ENCODE data around the gene MPL.

Gene MPL

GRCh38 chr1:43312212-43312623, 25.4 kb upstream of the MPL start:
- TF ChIP-seq SIN3A (IDR thresholded peaks at IDR 0.05; ENCODE audit: borderline replicate concordance, insufficient read depth, low read length) (no peak), FOXP2 (optimal IDR thresholded peaks at IDR 0.05; ENCODE audit: borderline replicate concordance, extremely low read depth, extremely low read length, insufficient read depth) (no peak), REST (IDR thresholded peaks at IDR 0.05; ENCODE audit: insufficient read depth in 1 of 2, low read depth in 2 of 2, low read length in 2 of 2) (no peak), TAF1 (IDR thresholded peaks at IDR 0.05; ENCODE audit: borderline replicate concordance, insufficient read depth, low read length) (no peak), POLR2AphosphoS5 (IDR thresholded peaks at IDR 0.05; ENCODE audit: low read depth, low read length) (no peak)

- no peak for TF ChIP-seq REST (IDR thresholded peaks at IDR 0.05; ENCODE audit: insufficient read depth in 1 of 2, low read depth in 2 of 2, low read length in 2 of 2)
- no peak for TF ChIP-seq POLR2AphosphoS5 (IDR thresholded peaks at IDR 0.05; ENCODE audit: low read depth, low read length)
- TF ChIP-seq TAF1 (IDR thresholded peaks at IDR 0.05; ENCODE audit: borderline replicate concordance, insufficient read depth, low read length), result no peak
- TF ChIP-seq FOXP2 (optimal IDR thresholded peaks at IDR 0.05; ENCODE audit: borderline replicate concordance, extremely low read depth, extremely low read length, insufficient read depth), result no peak
- no peak for TF ChIP-seq SIN3A (IDR thresholded peaks at IDR 0.05; ENCODE audit: borderline replicate concordance, insufficient read depth, low read length)
Measured at GRCh38 chr1:43312663-43313515, 24.7 kb upstream of the MPL start.

GRCh38 chr1:43313771-43314170, 23.8 kb upstream of the MPL start:
- TF ChIP-seq TAF1 (IDR thresholded peaks at IDR 0.05; ENCODE audit: borderline replicate concordance, insufficient read depth, low read length) (no peak), FOXP2 (optimal IDR thresholded peaks at IDR 0.05; ENCODE audit: borderline replicate concordance, extremely low read depth, extremely low read length, insufficient read depth) (no peak), POLR2AphosphoS5 (IDR thresholded peaks at IDR 0.05; ENCODE audit: low read depth, low read length) (no peak), REST (IDR thresholded peaks at IDR 0.05; ENCODE audit: insufficient read depth in 1 of 2, low read depth in 2 of 2, low read length in 2 of 2) (no peak), SIN3A (IDR thresholded peaks at IDR 0.05; ENCODE audit: borderline replicate concordance, insufficient read depth, low read length) (no peak)

GRCh38 chr1:43314233-43314632, 23.4 kb upstream of the MPL start:
- TF ChIP-seq FOXP2 (optimal IDR thresholded peaks at IDR 0.05; ENCODE audit: borderline replicate concordance, extremely low read depth, extremely low read length, insufficient read depth) (no peak), SIN3A (IDR thresholded peaks at IDR 0.05; ENCODE audit: borderline replicate concordance, insufficient read depth, low read length) (no peak), REST (IDR thresholded peaks at IDR 0.05; ENCODE audit: insufficient read depth in 1 of 2, low read depth in 2 of 2, low read length in 2 of 2) (no peak), POLR2AphosphoS5 (IDR thresholded peaks at IDR 0.05; ENCODE audit: low read depth, low read length) (no peak), TAF1 (IDR thresholded peaks at IDR 0.05; ENCODE audit: borderline replicate concordance, insufficient read depth, low read length) (no peak)
